ENCODE measurements around the gene ZNF548.

DNA sequence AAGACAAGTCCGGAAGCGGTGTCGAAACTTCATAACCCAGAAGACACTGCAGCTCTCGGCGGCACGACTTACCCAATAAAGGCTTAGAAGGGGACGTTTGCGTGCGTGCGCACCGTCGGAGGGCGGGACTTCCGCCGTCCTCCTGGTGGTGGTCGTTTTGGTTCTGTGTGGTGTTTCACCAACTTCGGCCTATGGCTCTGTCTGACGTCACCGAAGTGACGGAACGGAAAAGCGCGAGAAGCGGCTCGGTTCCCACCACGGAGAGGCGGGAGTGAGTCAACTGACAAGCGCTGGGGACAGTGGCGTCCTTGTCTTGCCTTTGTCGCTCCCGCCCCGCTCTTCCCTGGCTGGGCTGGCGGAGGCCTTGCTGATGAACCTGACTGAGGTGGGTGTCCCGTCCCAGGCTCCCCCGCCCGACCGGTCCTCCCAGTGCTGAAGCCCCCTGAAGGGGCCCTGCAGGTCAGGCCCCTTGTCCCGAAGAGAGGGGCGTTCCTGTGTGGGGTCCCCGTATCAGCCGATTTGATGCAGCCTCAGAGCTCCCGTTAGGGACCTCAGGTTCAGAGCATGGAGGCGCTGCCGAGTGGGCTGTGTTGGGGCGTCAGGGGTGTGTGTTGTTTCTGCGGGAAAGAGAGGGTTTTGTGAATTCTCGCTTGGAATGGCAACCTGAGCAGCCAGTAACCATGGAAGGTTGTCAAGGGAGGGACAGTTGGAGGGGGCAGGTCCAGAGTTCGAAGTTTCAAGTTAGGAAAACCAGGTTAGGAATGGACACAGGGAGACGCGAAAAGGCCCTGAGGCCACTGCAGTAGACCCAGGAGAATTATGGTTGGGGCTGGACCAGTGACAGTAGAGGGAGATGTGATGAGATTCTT, at the start of gene ZNF548:
- TF ChIP-seq, protein P1, sequence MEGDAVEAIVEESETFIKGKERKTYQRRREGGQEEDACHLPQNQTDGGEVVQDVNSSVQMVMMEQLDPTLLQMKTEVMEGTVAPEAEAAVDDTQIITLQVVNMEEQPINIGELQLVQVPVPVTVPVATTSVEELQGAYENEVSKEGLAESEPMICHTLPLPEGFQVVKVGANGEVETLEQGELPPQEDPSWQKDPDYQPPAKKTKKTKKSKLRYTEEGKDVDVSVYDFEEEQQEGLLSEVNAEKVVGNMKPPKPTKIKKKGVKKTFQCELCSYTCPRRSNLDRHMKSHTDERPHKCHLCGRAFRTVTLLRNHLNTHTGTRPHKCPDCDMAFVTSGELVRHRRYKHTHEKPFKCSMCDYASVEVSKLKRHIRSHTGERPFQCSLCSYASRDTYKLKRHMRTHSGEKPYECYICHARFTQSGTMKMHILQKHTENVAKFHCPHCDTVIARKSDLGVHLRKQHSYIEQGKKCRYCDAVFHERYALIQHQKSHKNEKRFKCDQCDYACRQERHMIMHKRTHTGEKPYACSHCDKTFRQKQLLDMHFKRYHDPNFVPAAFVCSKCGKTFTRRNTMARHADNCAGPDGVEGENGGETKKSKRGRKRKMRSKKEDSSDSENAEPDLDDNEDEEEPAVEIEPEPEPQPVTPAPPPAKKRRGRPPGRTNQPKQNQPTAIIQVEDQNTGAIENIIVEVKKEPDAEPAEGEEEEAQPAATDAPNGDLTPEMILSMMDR (conservative IDR thresholded peaks at IDR 0.05), result no peak
- no peak for TF ChIP-seq EZH2 (IDR thresholded peaks at IDR 0.05; ENCODE audit: low read depth)

All from PC-9 (cell line).